Astrocyte (in vitro differentiated cells and primary cell): ENCODE data around the gene PARVB. TPM values are rescaled to one million over a fixed set of nuclear protein-coding genes. Genes with fewer than 3 reads are reported as not detected.

Experiments used
- DNase-seq: peaks from one replicate; pipeline ENCODE4 v3.0.0-alpha.2; 2010; ENCODE audit warnings: low read depth
- FAIRE-seq: peaks from 2 replicates; lab custom pipeline; 2011; peaks lifted over from hg19 to GRCh38; lab: Jason Lieb, UNC
- H2AFZ ChIP-seq: 2 replicates; pipeline ENCODE4 v1.6.0; 2012; ENCODE audit warnings: low read depth, low read length, inconsistent platforms
- H3K27ac ChIP-seq: 2 replicates; pipeline ENCODE4 v1.5.1; 2011; ENCODE audit warnings: low read depth, low read length, inconsistent platforms
- H3K27me3 ChIP-seq: 2 replicates; pipeline ENCODE4 v1.6.0; 2011; ENCODE audit warnings: low read length, inconsistent platforms; ENCODE audit not compliant: insufficient read depth
- H3K36me3 ChIP-seq: 2 replicates; pipeline ENCODE4 v1.5.1; 2011; ENCODE audit warnings: low read length, inconsistent platforms; ENCODE audit not compliant: insufficient read depth
- H3K4me1 ChIP-seq: 2 replicates; pipeline ENCODE4 v1.5.1; 2011; ENCODE audit warnings: low read length, inconsistent platforms; ENCODE audit not compliant: insufficient read depth
- H3K4me2 ChIP-seq: 2 replicates; pipeline ENCODE4 v1.6.0; 2012; ENCODE audit warnings: low read length, inconsistent platforms
- H3K4me3 ChIP-seq: 2 replicates; pipeline ENCODE4 v1.5.1; 2011; ENCODE audit warnings: low read depth, mild to moderate bottlenecking, low read length, inconsistent platforms; ENCODE audit not compliant: insufficient read depth
- H3K79me2 ChIP-seq: 2 replicates; pipeline ENCODE4 v1.6.0; 2012; ENCODE audit warnings: mild to moderate bottlenecking, low read length, inconsistent platforms; ENCODE audit not compliant: insufficient read depth
- H3K9ac ChIP-seq: 2 replicates; pipeline ENCODE4 v1.6.0; 2012; ENCODE audit warnings: mild to moderate bottlenecking, low read length, inconsistent platforms
- H3K9me3 ChIP-seq: 2 replicates; pipeline ENCODE4 v1.5.1; 2012; ENCODE audit warnings: low read depth, mild to moderate bottlenecking, low read length, inconsistent platforms; ENCODE audit not compliant: insufficient read depth
- H4K20me1 ChIP-seq: 2 replicates; pipeline ENCODE4 v1.6.0; 2012; ENCODE audit warnings: low read length, inconsistent platforms; ENCODE audit not compliant: insufficient read depth
- H3K27ac Mint-ChIP-seq: one replicate; pipeline ENCODE4 v1.8.0; 2021; ENCODE audit warnings: mild to moderate bottlenecking, mixed read lengths; ENCODE audit not compliant: unreplicated experiment
- H3K27me3 Mint-ChIP-seq: one replicate; pipeline ENCODE4 v1.8.0; 2021; ENCODE audit warnings: low read depth, mixed read lengths; ENCODE audit not compliant: unreplicated experiment
- H3K36me3 Mint-ChIP-seq: one replicate; pipeline ENCODE4 v1.8.0; 2021; ENCODE audit warnings: low read depth, mixed read lengths; ENCODE audit not compliant: unreplicated experiment
- H3K4me1 Mint-ChIP-seq: one replicate; pipeline ENCODE4 v1.8.0; 2021; ENCODE audit warnings: low read depth, mixed read lengths; ENCODE audit not compliant: unreplicated experiment
- H3K4me3 Mint-ChIP-seq: one replicate; pipeline ENCODE4 v1.8.0; 2021; ENCODE audit warnings: mild to moderate bottlenecking, moderate library complexity, mixed read lengths; ENCODE audit not compliant: unreplicated experiment
- H3K9me3 Mint-ChIP-seq: one replicate; pipeline ENCODE4 v1.8.0; 2021; ENCODE audit warnings: mild to moderate bottlenecking, mixed read lengths; ENCODE audit not compliant: unreplicated experiment
- EZH2 ChIP-seq: IDR thresholded peaks from 2 replicates; pipeline ENCODE4 v1.6.1; 2012; ENCODE audit warnings: mild to moderate bottlenecking, low read length, inconsistent platforms; ENCODE audit not compliant: insufficient read depth
- total RNA-seq: library from RNA; stranded (reverse); gene quantifications from 2 replicates; pipeline ENCODE4 v1.2.1, GENCODE V29; 2021
- TF ChIP-seq, protein P1 (sequence below): IDR thresholded peaks from 2 replicates; pipeline ENCODE4 v1.5.1; 2011; ENCODE audit warnings: low read depth, mild to moderate bottlenecking, inconsistent platforms, low read length, moderate library complexity; ENCODE audit not compliant: insufficient read depth

The PARVB gene
- total RNA-seq, 1 donor from 2014 or later = 22.0 TPM

GRCh38 chr22:44126807-44127206 is 102.7 kb downstream of the PARVB start:
- Histone ChIP-seq H3K4me3 (no peak overlapping the region), H2AFZ (no peak overlapping the region), H3K27ac (no peak overlapping the region), H3K9me3 (peaks cover 9% of the 10 kb centered on the region), H3K79me2 (no peaks in the 10 kb centered on the region), H3K4me1 (no peaks in the 10 kb centered on the region), H3K4me2 (no peak overlapping the region), H3K36me3 (no peaks in the 10 kb centered on the region), H3K27me3 (no peaks in the 10 kb centered on the region), H3K9ac (no peak overlapping the region), H4K20me1 (peaks cover 4% of the 10 kb centered on the region)
- Mint-ChIP-seq H3K9me3 (peaks cover 22% of the 10 kb centered on the region), H3K27ac (no peak overlapping the region), H3K4me1 (no peaks in the 10 kb centered on the region), H3K4me3 (no peak overlapping the region), H3K36me3 (peaks cover 20% of the 10 kb centered on the region), H3K27me3 (peaks cover 12% of the 10 kb centered on the region)
- DNase-seq (no peak), FAIRE-seq (no peak)
- TF ChIP-seq, protein P1, sequence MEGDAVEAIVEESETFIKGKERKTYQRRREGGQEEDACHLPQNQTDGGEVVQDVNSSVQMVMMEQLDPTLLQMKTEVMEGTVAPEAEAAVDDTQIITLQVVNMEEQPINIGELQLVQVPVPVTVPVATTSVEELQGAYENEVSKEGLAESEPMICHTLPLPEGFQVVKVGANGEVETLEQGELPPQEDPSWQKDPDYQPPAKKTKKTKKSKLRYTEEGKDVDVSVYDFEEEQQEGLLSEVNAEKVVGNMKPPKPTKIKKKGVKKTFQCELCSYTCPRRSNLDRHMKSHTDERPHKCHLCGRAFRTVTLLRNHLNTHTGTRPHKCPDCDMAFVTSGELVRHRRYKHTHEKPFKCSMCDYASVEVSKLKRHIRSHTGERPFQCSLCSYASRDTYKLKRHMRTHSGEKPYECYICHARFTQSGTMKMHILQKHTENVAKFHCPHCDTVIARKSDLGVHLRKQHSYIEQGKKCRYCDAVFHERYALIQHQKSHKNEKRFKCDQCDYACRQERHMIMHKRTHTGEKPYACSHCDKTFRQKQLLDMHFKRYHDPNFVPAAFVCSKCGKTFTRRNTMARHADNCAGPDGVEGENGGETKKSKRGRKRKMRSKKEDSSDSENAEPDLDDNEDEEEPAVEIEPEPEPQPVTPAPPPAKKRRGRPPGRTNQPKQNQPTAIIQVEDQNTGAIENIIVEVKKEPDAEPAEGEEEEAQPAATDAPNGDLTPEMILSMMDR = no peak
- no peak for TF ChIP-seq EZH2

DNA sequence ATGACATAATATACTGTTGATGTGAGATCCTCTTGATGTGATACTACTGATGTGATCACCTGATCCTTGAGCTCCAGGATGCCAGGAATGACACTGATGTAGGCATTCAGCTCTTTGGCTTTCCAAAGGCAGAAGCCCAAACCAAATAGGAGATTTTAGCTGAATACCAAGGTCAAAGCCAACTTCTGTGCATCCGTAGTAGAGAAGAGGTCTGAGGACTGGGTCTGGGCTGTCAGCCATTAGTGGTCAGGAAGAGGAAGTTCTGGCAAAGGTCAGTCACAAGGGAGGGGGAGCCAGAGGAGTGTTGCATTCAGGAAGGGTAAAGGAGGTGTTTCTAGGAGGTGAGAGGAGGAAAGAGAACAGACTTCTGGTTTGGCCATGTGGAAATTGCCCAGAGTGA is 103.3 kb downstream of the PARVB start:
- Mint-ChIP-seq H3K36me3 (peaks cover 21% of the 10 kb centered on the region), H3K27ac (no peak overlapping the region)
- FAIRE-seq = no peak

More for the DNA sequence above, 103.3 kb downstream of the PARVB start:
- no peak overlapping the region for H3K4me3 Mint-ChIP-seq
- H3K27ac ChIP-seq = no peak overlapping the region
- H3K4me2 ChIP-seq = no peak overlapping the region
- H3K27me3 Mint-ChIP-seq = peaks cover 12% of the 10 kb centered on the region
- no peaks in the 10 kb centered on the region for H3K36me3 ChIP-seq
- no peaks in the 10 kb centered on the region for H3K79me2 ChIP-seq
- no peaks in the 10 kb centered on the region for H3K4me1 Mint-ChIP-seq
- H3K27me3 ChIP-seq = no peaks in the 10 kb centered on the region
- peaks cover 4% of the 10 kb centered on the region for H4K20me1 ChIP-seq
- no peak for TF ChIP-seq EZH2
- TF ChIP-seq, protein P1 = no peak
- peaks cover 22% of the 10 kb centered on the region for H3K9me3 Mint-ChIP-seq
- no peak overlapping the region for H3K9ac ChIP-seq
- no peak for DNase-seq
- peaks cover 3% of the 10 kb centered on the region for H3K4me1 ChIP-seq
- no peak overlapping the region for H3K4me3 ChIP-seq
- H2AFZ ChIP-seq = no peak overlapping the region
- H3K9me3 ChIP-seq = peaks cover 9% of the 10 kb centered on the region
